NB4 (cell line): ENCODE results near the gene MYH10.

Experiments
- CTCF ChIP-seq: IDR thresholded peaks from one replicate; pipeline ENCODE4 v1.5.1; 2012; ENCODE audit warnings: low read depth, low read length
- MYC ChIP-seq: IDR thresholded peaks from 2 replicates; pipeline ENCODE4 v1.6.1; 2011; ENCODE audit warnings: low read depth, low read length
- POLR2A ChIP-seq: IDR thresholded peaks from 2 replicates; pipeline ENCODE4 v1.6.1; 2011; ENCODE audit warnings: mild to moderate bottlenecking; ENCODE audit not compliant: insufficient read length; ENCODE audit errors: extremely low read depth

- TF ChIP-seq CTCF (no peak), POLR2A (no peak), MYC (no peak)
Observed at GRCh38 chr17:8503807-8504206, 126.7 kb downstream of the MYH10 start.
